Prostate gland (tissue), 2 donors: ENCODE measurements around the gene PLA2G5. TPM values are rescaled to one million over a fixed set of nuclear protein-coding genes. Genes with fewer than 3 reads are reported as not detected.
A peak's percentile ranks its signal among the peaks of the same experiment; 100 is the strongest.

Experiments used
- DNase-seq: peaks from one replicate; pipeline ENCODE4 v3.0.0-alpha.2; 2019; ENCODE audit warnings: low spot score
- H3K27ac ChIP-seq, 2 donors: fragments of 200-600 bp; sonication (generic); 2 replicates each; pipeline ENCODE4 v1.5.1; 2017 to 2019
- H3K27me3 ChIP-seq: fragments of 200-600 bp; sonication (generic); replicated peaks from 2 replicates; pipeline ENCODE4 v1.5.1; 2019; ENCODE audit not compliant: insufficient read depth
- H3K36me3 ChIP-seq, 2 donors: fragments of 200-600 bp; sonication (generic); 1 replicate in 1 of 2; 2 replicates in 1 of 2; pipeline versions ENCODE4 v1.5.1 to v1.8.1; 2017 to 2019
- H3K4me1 ChIP-seq: fragments of 200-600 bp; sonication (generic); replicated peaks from 2 replicates; pipeline ENCODE4 v1.5.1; 2019
- H3K4me3 ChIP-seq, 2 donors: fragments of 200-600 bp; sonication (generic); 2 replicates each; pipeline ENCODE4 v1.5.1; 2017 to 2019
- H3K9me3 ChIP-seq: fragments of 200-600 bp; sonication (generic); 2 replicates; pipeline ENCODE4 v1.5.1; 2017
- CTCF ChIP-seq, 4 experiments: fragments of 200-600 bp in 2 of 4; fragments of 450-650 bp in 2 of 4; sonication (generic) in 2 of 4; IDR thresholded peaks; 1 replicate in 3 of 4; 2 replicates in 1 of 4; pipeline ENCODE4 v1.5.1; 2016 to 2019; ENCODE audit warnings: antibody characterized with exemption in 4 of 4, mild to moderate bottlenecking in 2 of 4, moderate library complexity in 2 of 4
- POLR2A ChIP-seq: fragments of 450-650 bp; IDR thresholded peaks from one replicate; pipeline ENCODE4 v1.6.1; 2016; ENCODE audit warnings: antibody characterized with exemption, mild to moderate bottlenecking
- POLR2AphosphoS5 ChIP-seq: sonication (generic); formaldehyde crosslinking; IDR thresholded peaks from one replicate; pipeline ENCODE4 v1.6.1; 2017; ENCODE audit warnings: antibody characterized with exemption
- WGBS: methylation state at CpG from one replicate; pipeline ENCODE4 v1.1.5; 2018; 5-methylcytosine and 5-hydroxymethylcytosine counted together
- intact Hi-C: fragments of 100-400 bp; cut with DNase I; formaldehyde crosslinking; loops from one replicate; pipeline ENCODE4 v1.14.2; 2022
- total RNA-seq, 2 donors: library from RNA; depleted of rRNA; stranded (reverse); fragments of >200 nt; gene quantifications; one replicate each; pipeline ENCODE4 v1.1.0, GENCODE V29; 2016

The PLA2G5 gene
- total RNA-seq, 2 donors from 2014 or later = 8.7 to 23.2 TPM

DNA sequence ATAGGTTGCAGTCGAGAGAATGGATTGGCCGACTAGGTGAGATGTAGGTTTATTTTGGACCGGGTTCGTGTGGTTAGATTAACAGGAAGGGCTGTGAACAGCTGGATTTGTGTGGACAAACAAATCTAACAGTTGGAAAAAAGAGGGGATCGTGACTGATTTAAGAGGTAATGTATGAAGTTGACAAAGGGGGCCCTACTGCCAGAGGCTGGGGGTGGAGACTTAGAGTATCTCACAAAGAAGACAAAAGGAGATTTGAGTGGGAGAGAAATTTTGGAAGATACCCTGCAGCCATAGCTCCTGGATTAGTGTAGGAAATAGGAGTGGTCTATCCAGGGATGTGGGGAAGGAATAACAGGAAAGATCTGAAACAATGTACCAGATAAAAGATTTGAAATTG lies 38.8 kb upstream of the PLA2G5 start:
- intact Hi-C loops = no loop called here
- WGBS = 35% methylated on average over 5 of the region's 5 CpGs

GRCh38 chr1:20031836-20032235 lies 38.2 kb upstream of the PLA2G5 start:
- Histone ChIP-seq H3K27me3 (no peaks in the 10 kb centered on the region), H3K27ac (peak overlapping the region; percentile 60 to 91), H3K4me3 (no peak overlapping the region), H3K9me3 (no peaks in the 10 kb centered on the region), H3K4me1 (peaks cover 15% of the 10 kb centered on the region), H3K36me3 (no peaks in the 10 kb centered on the region)
- TF ChIP-seq CTCF (IDR thresholded peaks at IDR 0.05) = no peak
- TF ChIP-seq POLR2A = no peak
- no peak for TF ChIP-seq POLR2AphosphoS5
- 66% methylated on average over 2 of the region's 2 CpGs for WGBS
- intact Hi-C loops = no loop called here
- no peak for DNase-seq

More for the DNA sequence above, 38.8 kb upstream of the PLA2G5 start:
- TF ChIP-seq CTCF (IDR thresholded peaks at IDR 0.05) (no peak), POLR2A (no peak), POLR2AphosphoS5 (no peak)
- Histone ChIP-seq H3K4me1 (peaks cover 15% of the 10 kb centered on the region), H3K4me3 (no peak overlapping the region), H3K9me3 (no peaks in the 10 kb centered on the region), H3K36me3 (no peaks in the 10 kb centered on the region), H3K27me3 (no peaks in the 10 kb centered on the region), H3K27ac (peak overlapping the region; percentile 60 to 91)
- DNase-seq = no peak

DNA sequence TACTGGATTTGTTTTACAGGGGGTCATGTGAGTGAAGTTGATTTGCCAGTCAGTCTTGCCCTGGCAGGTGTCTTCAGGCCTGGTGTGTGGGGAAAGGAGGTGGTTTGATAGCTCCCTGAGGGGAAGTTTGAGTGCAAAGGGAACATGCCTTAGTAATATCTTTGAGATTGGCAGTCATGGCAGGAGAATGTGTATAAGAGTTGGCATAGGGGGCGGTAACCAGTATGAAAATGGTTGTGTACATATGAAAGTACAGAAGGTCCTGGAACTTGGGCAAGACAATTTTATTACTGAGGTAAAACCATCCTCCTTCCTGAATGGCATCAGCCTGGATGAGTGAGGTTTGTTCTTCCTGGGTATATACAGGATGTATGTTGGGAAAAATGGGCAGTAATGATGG lies 37.6 kb upstream of the PLA2G5 start:
- Histone ChIP-seq H3K36me3 (no peaks in the 10 kb centered on the region), H3K4me1 (peaks cover 15% of the 10 kb centered on the region), H3K9me3 (no peaks in the 10 kb centered on the region), H3K4me3 (no peak overlapping the region), H3K27me3 (no peaks in the 10 kb centered on the region), H3K27ac (peak overlapping the region; percentile 60 to 91)
- intact Hi-C loops = no loop called here
- 53% methylated on average over 1 of the region's 1 CpG for WGBS
- peak; percentile 93 for TF ChIP-seq POLR2AphosphoS5
- TF ChIP-seq CTCF (IDR thresholded peaks at IDR 0.05) = no peak
- no peak for TF ChIP-seq POLR2A
- DNase-seq = peak; percentile 85

GRCh38 chr1:20033420-20033819 lies 36.6 kb upstream of the PLA2G5 start:
- intact Hi-C loops = no loop called here

More at GRCh38 chr1:20033420-20033819, 36.6 kb upstream of the PLA2G5 start:
- no peak overlapping the region for H3K4me3 ChIP-seq
- H3K36me3 ChIP-seq = no peaks in the 10 kb centered on the region
- peaks cover 15% of the 10 kb centered on the region for H3K4me1 ChIP-seq
- H3K27ac ChIP-seq = peak overlapping the region; percentile 60 to 91
- no peaks in the 10 kb centered on the region for H3K9me3 ChIP-seq
- H3K27me3 ChIP-seq = no peaks in the 10 kb centered on the region
- TF ChIP-seq POLR2A (no peak), CTCF (IDR thresholded peaks at IDR 0.05) (no peak), POLR2AphosphoS5 (no peak)
- DNase-seq = no peak
